VCaP (cell line): ENCODE results near the gene RNGTT.
"Not testable (repeated sequence)": the region's sequence is repeated elsewhere in the genome, so short reads cannot be mapped to it uniquely, and the experiment has no call there.

Experiments
- H3K27ac ChIP-seq: fragments of 450-650 bp; 2 replicates; pipeline ENCODE4 v1.5.1; 2017
- TF ChIP-seq, protein P1 (sequence below): fragments of 450-650 bp; conservative IDR thresholded peaks from 2 replicates; pipeline ENCODE4 v1.5.1; 2017; ENCODE audit warnings: mild to moderate bottlenecking, moderate library complexity

The RNGTT gene

GRCh38 chr6:88839280-88839679 is 124.1 kb downstream of the RNGTT start:
- TF ChIP-seq, protein P1, sequence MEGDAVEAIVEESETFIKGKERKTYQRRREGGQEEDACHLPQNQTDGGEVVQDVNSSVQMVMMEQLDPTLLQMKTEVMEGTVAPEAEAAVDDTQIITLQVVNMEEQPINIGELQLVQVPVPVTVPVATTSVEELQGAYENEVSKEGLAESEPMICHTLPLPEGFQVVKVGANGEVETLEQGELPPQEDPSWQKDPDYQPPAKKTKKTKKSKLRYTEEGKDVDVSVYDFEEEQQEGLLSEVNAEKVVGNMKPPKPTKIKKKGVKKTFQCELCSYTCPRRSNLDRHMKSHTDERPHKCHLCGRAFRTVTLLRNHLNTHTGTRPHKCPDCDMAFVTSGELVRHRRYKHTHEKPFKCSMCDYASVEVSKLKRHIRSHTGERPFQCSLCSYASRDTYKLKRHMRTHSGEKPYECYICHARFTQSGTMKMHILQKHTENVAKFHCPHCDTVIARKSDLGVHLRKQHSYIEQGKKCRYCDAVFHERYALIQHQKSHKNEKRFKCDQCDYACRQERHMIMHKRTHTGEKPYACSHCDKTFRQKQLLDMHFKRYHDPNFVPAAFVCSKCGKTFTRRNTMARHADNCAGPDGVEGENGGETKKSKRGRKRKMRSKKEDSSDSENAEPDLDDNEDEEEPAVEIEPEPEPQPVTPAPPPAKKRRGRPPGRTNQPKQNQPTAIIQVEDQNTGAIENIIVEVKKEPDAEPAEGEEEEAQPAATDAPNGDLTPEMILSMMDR, result no peak
- H3K27ac ChIP-seq, result peak overlapping the region; percentile 83

GRCh38 chr6:88835210-88835609 is 128.2 kb downstream of the RNGTT start:
- H3K27ac ChIP-seq, result no peak overlapping the region

GRCh38 chr6:88833071-88833470 is 130.3 kb downstream of the RNGTT start:
- not testable (repeated sequence) for H3K27ac ChIP-seq

More at GRCh38 chr6:88835210-88835609, 128.2 kb downstream of the RNGTT start:
- TF ChIP-seq, protein P1, result no peak

- H3K27ac ChIP-seq, result not testable (repeated sequence)
These were observed 135.8 kb downstream of the RNGTT start for GRCh38 chr6:88827599-88827998.

DNA sequence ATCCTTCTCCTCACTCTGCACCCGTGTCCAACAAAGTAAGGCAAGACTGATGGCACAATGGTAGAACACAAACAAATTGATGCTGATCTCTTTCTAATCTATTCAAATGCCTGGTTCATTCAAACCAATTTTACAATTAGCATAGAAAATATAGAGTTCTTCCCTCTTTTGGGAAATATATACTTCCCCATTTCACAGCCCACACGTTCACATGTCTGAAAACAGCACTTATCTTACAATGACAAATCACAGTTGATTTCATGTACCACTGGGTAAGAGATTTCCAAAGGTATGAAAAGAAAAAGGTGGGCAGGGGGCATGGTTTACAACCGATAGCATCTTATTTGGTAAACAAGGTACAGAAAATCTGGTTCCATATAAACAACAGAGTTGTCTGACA is 137.6 kb downstream of the RNGTT start:
- no peak overlapping the region for H3K27ac ChIP-seq
- TF ChIP-seq, protein P1, result no peak

- H3K27ac ChIP-seq, result no peak overlapping the region
- TF ChIP-seq, protein P1, result no peak
These were observed 139.4 kb downstream of the RNGTT start for GRCh38 chr6:88823998-88824397.

DNA sequence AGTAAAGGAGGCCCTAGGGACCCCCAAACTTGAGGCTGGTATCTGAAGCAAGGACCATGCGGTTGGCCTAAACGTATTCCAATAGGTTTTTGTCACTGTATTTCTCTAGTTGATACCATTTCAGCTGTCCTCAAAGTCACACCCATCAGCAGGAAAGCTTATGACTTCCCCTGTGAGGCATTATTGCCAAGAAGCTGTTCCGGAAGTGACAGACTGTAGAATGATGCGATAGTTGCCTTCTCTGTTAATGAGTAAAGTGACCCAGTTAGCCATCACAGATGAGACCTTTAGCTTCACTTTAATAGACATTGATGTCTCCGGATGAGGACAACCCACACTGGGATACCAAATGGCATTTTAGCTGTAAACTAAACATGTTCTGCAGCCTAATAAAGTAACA is 147.9 kb downstream of the RNGTT start:
- no peak overlapping the region for H3K27ac ChIP-seq
- TF ChIP-seq, protein P1, result no peak

GRCh38 chr6:88814909-88815308 is 148.5 kb downstream of the RNGTT start:
- TF ChIP-seq, protein P1, result no peak
- no peak overlapping the region for H3K27ac ChIP-seq

DNA sequence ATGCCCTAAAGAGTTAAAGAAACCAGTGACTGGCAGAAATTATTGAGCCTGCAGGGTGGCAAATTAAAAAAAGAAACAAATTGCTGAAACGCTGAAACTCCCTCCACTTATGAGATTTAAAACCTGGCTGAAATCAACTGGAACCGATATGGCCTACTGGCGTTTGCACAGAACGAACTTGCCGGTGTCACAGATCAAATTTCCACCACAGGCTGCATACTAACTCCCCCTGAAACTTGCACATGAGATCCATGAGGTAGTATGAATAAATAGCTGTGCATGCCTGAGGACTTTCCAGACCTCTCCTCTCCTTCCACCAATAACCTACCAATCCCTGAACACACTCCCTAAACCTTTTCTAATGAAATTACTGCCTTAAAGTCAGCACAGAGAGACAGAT is 150.4 kb downstream of the RNGTT start:
- no peak overlapping the region for H3K27ac ChIP-seq
- TF ChIP-seq, protein P1, result no peak
